HCT116 (cell line): ENCODE results near the gene CDKAL1.

ENCODE experiments used
- EZH2 ChIP-seq: fragments of 200-600 bp; sonication (generic); IDR thresholded peaks from 2 replicates; pipeline ENCODE4 v1.6.1; 2017; ENCODE audit warnings: antibody characterized with exemption, mixed run types
- POLR2A ChIP-seq: IDR thresholded peaks from 2 replicates; pipeline ENCODE4 v1.7.0; 2011; ENCODE audit warnings: borderline replicate concordance; ENCODE audit not compliant: insufficient read depth, insufficient read length; ENCODE audit errors: extremely low read depth
- SIN3A ChIP-seq: IDR thresholded peaks from 2 replicates; pipeline ENCODE4 v1.6.1; 2012; ENCODE audit warnings: low read depth
- YY1 ChIP-seq: IDR thresholded peaks from 2 replicates; pipeline ENCODE4 v1.6.1; 2011; ENCODE audit warnings: low read length, low read depth, moderate library complexity, mild to moderate bottlenecking; ENCODE audit not compliant: insufficient replicate concordance; ENCODE audit errors: extremely low read depth
- TF ChIP-seq, protein P1 (sequence below), 3 experiments: fragments of 200-600 bp in 1 of 3; sonication (generic) in 1 of 3; IDR thresholded peaks in 2 of 3; conservative IDR thresholded peaks in 1 of 3; 2 replicates each; pipeline ENCODE4 v1.5.1; 2012 to 2017; ENCODE audit warnings: low read depth in 2 of 3, low read length in 2 of 3, antibody characterized with exemption in 1 of 3, borderline replicate concordance in 1 of 3, control low read depth in 1 of 3, mild to moderate bottlenecking in 1 of 3, mixed read lengths in 1 of 3, mixed run types in 1 of 3, moderate library complexity in 1 of 3; ENCODE audit not compliant: insufficient read depth in 1 of 3

DNA sequence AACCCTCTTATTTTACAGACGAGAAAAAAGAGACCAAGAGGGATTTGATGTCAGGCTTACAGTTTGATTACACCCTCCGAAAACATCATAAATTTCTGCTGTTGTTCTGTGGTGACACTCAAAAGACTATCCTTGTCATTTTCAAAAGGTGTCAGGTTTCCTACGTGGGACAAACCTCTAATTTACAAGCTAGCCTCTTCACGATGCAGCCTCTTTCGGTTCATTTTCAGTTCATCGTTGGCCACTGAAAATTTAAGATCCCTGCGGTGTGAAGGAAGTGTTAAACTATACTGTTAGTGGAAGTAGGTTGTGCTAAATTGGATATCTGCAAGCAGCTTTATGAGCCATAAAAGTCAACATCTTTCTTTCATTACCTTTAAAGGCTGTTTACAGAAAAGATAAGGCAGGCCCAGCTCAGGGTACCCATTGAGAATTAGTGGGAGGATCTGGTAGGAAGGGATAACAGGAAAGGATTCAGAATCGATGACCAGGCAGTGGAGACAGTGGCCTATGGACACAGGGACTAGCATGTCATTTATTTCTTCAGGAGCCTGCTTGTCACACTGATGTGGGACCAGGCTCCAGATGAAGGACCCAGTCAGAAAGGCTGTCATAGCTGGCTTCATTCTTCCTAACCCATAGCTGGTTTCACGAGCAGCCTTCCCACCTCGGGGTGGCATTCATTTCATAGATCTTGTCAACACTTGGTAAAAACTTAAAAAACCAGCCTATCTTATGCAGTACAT, 730.2 kb downstream of the CDKAL1 start:
- TF ChIP-seq YY1 = no peak
- TF ChIP-seq, protein P1, sequence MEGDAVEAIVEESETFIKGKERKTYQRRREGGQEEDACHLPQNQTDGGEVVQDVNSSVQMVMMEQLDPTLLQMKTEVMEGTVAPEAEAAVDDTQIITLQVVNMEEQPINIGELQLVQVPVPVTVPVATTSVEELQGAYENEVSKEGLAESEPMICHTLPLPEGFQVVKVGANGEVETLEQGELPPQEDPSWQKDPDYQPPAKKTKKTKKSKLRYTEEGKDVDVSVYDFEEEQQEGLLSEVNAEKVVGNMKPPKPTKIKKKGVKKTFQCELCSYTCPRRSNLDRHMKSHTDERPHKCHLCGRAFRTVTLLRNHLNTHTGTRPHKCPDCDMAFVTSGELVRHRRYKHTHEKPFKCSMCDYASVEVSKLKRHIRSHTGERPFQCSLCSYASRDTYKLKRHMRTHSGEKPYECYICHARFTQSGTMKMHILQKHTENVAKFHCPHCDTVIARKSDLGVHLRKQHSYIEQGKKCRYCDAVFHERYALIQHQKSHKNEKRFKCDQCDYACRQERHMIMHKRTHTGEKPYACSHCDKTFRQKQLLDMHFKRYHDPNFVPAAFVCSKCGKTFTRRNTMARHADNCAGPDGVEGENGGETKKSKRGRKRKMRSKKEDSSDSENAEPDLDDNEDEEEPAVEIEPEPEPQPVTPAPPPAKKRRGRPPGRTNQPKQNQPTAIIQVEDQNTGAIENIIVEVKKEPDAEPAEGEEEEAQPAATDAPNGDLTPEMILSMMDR (IDR thresholded peaks at IDR 0.05 in 2 of 3, conservative IDR thresholded peaks at IDR 0.05 in 1 of 3; ENCODE audit: borderline replicate concordance in 1 of 3, insufficient read depth in 1 of 3, low read depth in 2 of 3, low read length in 2 of 3) = no peak
- no peak for TF ChIP-seq SIN3A
- no peak for TF ChIP-seq POLR2A
- no peak for TF ChIP-seq EZH2
